Right lobe of liver (tissue), 6 donors: ENCODE results near the gene CASP6. TPM values are rescaled to one million over a fixed set of nuclear protein-coding genes. Genes with fewer than 3 reads are reported as not detected.
A peak's percentile ranks its signal among the peaks of the same experiment; 100 is the strongest.

ENCODE experiments used
- ATAC-seq, 4 donors: fragments of 200-7000 bp; cut with Tn5 transposase; one replicate each; pipeline ENCODE4 v1.9.1; 2020; ENCODE audit warnings: mild to moderate bottlenecking in 4 of 4, moderate library complexity in 4 of 4
- DNase-seq, 3 donors: peaks; one replicate each; pipeline ENCODE4 v3.0.0-alpha.2; 2020
- H3K27ac ChIP-seq, 3 donors: fragments of 200-600 bp; one replicate each; pipeline ENCODE4 v1.8.0; 2022
- H3K27me3 ChIP-seq, 2 donors: fragments of 200-600 bp; one replicate each; pipeline ENCODE4 v1.8.0; 2022
- H3K36me3 ChIP-seq, 4 donors: fragments of 200-600 bp; sonication (generic) in 1 of 4; one replicate each; pipeline versions ENCODE4 v1.5.1 to v1.8.0; 2017 to 2022; ENCODE audit warnings: control low read depth in 1 of 4
- H3K4me1 ChIP-seq, 4 donors: fragments of 200-600 bp; sonication (generic) in 1 of 4; one replicate each; pipeline versions ENCODE4 v1.5.1 to v1.8.0; 2017 to 2022; ENCODE audit warnings: control low read depth in 1 of 4
- H3K4me3 ChIP-seq, 3 donors: fragments of 200-600 bp; one replicate each; pipeline ENCODE4 v1.8.0; 2022
- H3K9me3 ChIP-seq, 4 donors: fragments of 200-600 bp; sonication (generic) in 1 of 4; one replicate each; pipeline versions ENCODE4 v1.5.1 to v1.8.0; 2017 to 2022; ENCODE audit warnings: control low read depth in 1 of 4
- POLR2A ChIP-seq: fragments of 450-650 bp; IDR thresholded peaks from one replicate; pipeline ENCODE4 v1.6.1; 2017; ENCODE audit warnings: antibody characterized with exemption, mild to moderate bottlenecking
- WGBS: methylation state at CpG from one replicate; pipeline ENCODE4 v1.1.6; 2018; ENCODE audit warnings: low coverage, low lambda C conversion rate; ENCODE audit not compliant: insufficient coverage; ENCODE audit errors: missing lambda C conversion rate; 5-methylcytosine and 5-hydroxymethylcytosine counted together
- intact Hi-C, 2 donors: fragments of 100-400 bp; cut with DNase I; formaldehyde crosslinking; loops; one replicate each; pipeline versions ENCODE4 v1.11.2 to v1.14.1; 2022
- total RNA-seq, 6 experiments: library from RNA; depleted of rRNA in 2 of 6; stranded (reverse); fragments of >200 nt in 2 of 6; fragmentation: NEBNext Ultra II Directional in 3 of 6; extraction: Animal tissue kit (Norgen Biotek cat#: 25700) in 3 of 6; gene quantifications; one replicate each; pipeline versions ENCODE4 v1.1.0 to v1.2.4, GENCODE V29; 2016 to 2023
- TF ChIP-seq, protein P1 (sequence below), 4 donors: fragments of 200-600 bp in 3 of 4; fragments of 450-650 bp in 1 of 4; IDR thresholded peaks; one replicate each; pipeline versions ENCODE4 v1.5.1 to v1.8.0; 2016 to 2022; ENCODE audit warnings: antibody characterized with exemption in 4 of 4, mild to moderate bottlenecking in 2 of 4
- donor health status: DM: no; HTN: yes; CAD: no.
- donor health status: DM: no; HTN: no; CAD: no.
- donor health status: DM: no; HTN: no; CAD: no.
- donor health status: DM: no; HTN: yes; CAD: no.
- donor health status: DM: no; HTN: yes; CAD: no.

The CASP6 gene
- total RNA-seq, 6 experiments from 2014 or later: 14.1 to 18.4 (median 15.3) TPM

- ATAC-seq (no peak), DNase-seq (no peak)
- intact Hi-C loops: no loop called here
- H3K27ac ChIP-seq: no peak overlapping the region
- WGBS: 65% methylated on average over 2 of the region's 2 CpGs
- no peak overlapping the region for H3K4me3 ChIP-seq
- H3K36me3 ChIP-seq: no peaks in the 10 kb centered on the region
- no peaks in the 10 kb centered on the region for H3K4me1 ChIP-seq
- H3K27me3 ChIP-seq: no peaks in the 10 kb centered on the region
- no peaks in the 10 kb centered on the region for H3K9me3 ChIP-seq
- TF ChIP-seq, protein P1, sequence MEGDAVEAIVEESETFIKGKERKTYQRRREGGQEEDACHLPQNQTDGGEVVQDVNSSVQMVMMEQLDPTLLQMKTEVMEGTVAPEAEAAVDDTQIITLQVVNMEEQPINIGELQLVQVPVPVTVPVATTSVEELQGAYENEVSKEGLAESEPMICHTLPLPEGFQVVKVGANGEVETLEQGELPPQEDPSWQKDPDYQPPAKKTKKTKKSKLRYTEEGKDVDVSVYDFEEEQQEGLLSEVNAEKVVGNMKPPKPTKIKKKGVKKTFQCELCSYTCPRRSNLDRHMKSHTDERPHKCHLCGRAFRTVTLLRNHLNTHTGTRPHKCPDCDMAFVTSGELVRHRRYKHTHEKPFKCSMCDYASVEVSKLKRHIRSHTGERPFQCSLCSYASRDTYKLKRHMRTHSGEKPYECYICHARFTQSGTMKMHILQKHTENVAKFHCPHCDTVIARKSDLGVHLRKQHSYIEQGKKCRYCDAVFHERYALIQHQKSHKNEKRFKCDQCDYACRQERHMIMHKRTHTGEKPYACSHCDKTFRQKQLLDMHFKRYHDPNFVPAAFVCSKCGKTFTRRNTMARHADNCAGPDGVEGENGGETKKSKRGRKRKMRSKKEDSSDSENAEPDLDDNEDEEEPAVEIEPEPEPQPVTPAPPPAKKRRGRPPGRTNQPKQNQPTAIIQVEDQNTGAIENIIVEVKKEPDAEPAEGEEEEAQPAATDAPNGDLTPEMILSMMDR (IDR thresholded peaks at IDR 0.05): no peak
- TF ChIP-seq POLR2A: no peak
These were observed 41.1 kb downstream of the CASP6 start for GRCh38 chr4:109662116-109662515.

DNA sequence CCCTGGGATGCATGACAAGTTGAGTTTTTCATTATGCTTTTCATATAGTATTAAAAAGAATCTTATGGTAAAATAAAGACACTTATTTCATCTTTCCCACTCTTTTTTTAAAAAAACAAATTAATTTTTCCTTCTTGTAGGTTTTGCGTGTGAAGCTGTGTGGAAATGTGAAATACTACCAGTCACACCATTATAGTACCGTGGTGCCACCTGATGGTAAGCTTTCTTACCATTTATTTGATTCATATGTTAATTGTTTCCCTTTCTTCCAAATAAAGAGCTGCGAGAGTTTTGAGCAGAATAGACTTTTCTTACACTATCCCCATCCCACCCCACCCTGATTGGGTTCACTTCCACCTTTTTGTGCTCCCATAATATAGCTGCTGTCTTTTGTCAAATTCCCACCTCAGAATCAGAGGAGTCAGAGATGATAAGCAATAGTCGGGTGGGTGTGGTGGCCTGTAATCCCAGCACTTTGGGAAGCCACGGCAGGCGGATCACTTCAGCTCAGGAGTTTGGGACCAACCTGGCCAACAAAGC, 44.3 kb downstream of the CASP6 start:
- no peaks in the 10 kb centered on the region for H3K4me1 ChIP-seq
- H3K4me3 ChIP-seq: no peak overlapping the region
- H3K9me3 ChIP-seq: no peaks in the 10 kb centered on the region
- ATAC-seq (peak; percentile 46 to 52 (median 52)), DNase-seq (no peak)
- WGBS: 56% methylated on average over 6 of the region's 6 CpGs
- H3K27ac ChIP-seq: no peak overlapping the region
- H3K36me3 ChIP-seq: no peaks in the 10 kb centered on the region
- TF ChIP-seq, protein P1 (IDR thresholded peaks at IDR 0.05): peak; percentile 21 to 42 (median 34)
- no peak for TF ChIP-seq POLR2A
- intact Hi-C loops: loop anchor here (5.0 to 10.0 kb wide), 2 partner anchors 232 to 234 kb away; no protein-coding TSS in a partner anchor
- H3K27me3 ChIP-seq: no peaks in the 10 kb centered on the region

- Histone ChIP-seq H3K4me3 (no peak overlapping the region), H3K4me1 (no peaks in the 10 kb centered on the region), H3K36me3 (no peaks in the 10 kb centered on the region), H3K27me3 (no peaks in the 10 kb centered on the region), H3K27ac (no peak overlapping the region), H3K9me3 (no peaks in the 10 kb centered on the region)
- intact Hi-C loops: loop anchor here (5.0 to 10.0 kb wide), 2 partner anchors 231 to 233 kb away; no protein-coding TSS in a partner anchor
- 85% methylated on average over 8 of the region's 9 CpGs for WGBS
- DNase-seq: no peak
- no peak for ATAC-seq
- no peak for TF ChIP-seq POLR2A
- TF ChIP-seq, protein P1 (IDR thresholded peaks at IDR 0.05): no peak
These were observed 45.3 kb downstream of the CASP6 start for GRCh38 chr4:109657854-109658418.

GRCh38 chr4:109655396-109655795, 47.8 kb downstream of the CASP6 start:
- WGBS: 73% methylated on average over 5 of the region's 6 CpGs
- H3K4me1 ChIP-seq: no peaks in the 10 kb centered on the region
- H3K9me3 ChIP-seq: no peaks in the 10 kb centered on the region
- intact Hi-C loops: loop anchor here (5.0 to 10.0 kb wide), 2 partner anchors 228 to 231 kb away; no protein-coding TSS in a partner anchor
- H3K36me3 ChIP-seq: no peaks in the 10 kb centered on the region
- no peak for TF ChIP-seq POLR2A
- TF ChIP-seq, protein P1 (IDR thresholded peaks at IDR 0.05): no peak
- no peak overlapping the region for H3K4me3 ChIP-seq
- ATAC-seq (no peak), DNase-seq (no peak)
- no peaks in the 10 kb centered on the region for H3K27me3 ChIP-seq
- no peak overlapping the region for H3K27ac ChIP-seq
